Endothelial cell of umbilical vein (primary cell): ENCODE data around the gene MTO1. TPM values are rescaled to one million over a fixed set of nuclear protein-coding genes. Genes with fewer than 3 reads are reported as not detected.

Experiments used
- BruUV-seq: library from RNA; stranded (reverse); fragments of 400-500 nt; replicated peaks from 2 replicates; lab custom pipeline; 2021; lab: Mats Ljungman, UMichigan
- CTCF ChIA-PET: fragments of 300-600, 350-600 bp; sonication (Branson Sonifier 250); formaldehyde crosslinking; loops from one replicate; lab custom pipeline; 2021; ENCODE audit warnings: antibody characterized with exemption, inconsistent platforms; lab: Charles Lee
- POLR2A ChIA-PET: fragments of 300-600, 350-600 bp; sonication (Branson Sonifier 250); formaldehyde crosslinking; loops from one replicate; lab custom pipeline; 2021; ENCODE audit warnings: antibody characterized with exemption, inconsistent platforms; lab: Charles Lee
- DNase-seq: peaks from one replicate; pipeline ENCODE4 v3.0.0-alpha.2; 2011; ENCODE audit warnings: low read depth, low spot score
- FAIRE-seq: peaks from 2 replicates; lab custom pipeline; 2011; peaks lifted over from hg19 to GRCh38; lab: Jason Lieb, UNC
- H2AFZ ChIP-seq: 2 replicates; pipeline ENCODE4 v1.6.0; 2012; ENCODE audit warnings: low read depth, low read length, control low read depth, inconsistent platforms
- H3K27ac ChIP-seq: 2 replicates; pipeline ENCODE4 v1.5.1; 2011; ENCODE audit warnings: low read depth, mild to moderate bottlenecking, control low read depth, low read length, moderate library complexity; ENCODE audit not compliant: insufficient read depth
- H3K27me3 ChIP-seq, 2 experiments: 2 replicates each; pipeline versions ENCODE4 v1.6.0 to v1.6.1; 2011; ENCODE audit warnings: low read length in 2 of 2, mixed read lengths in 1 of 2; ENCODE audit not compliant: control insufficient read depth in 2 of 2, insufficient read depth in 2 of 2
- H3K36me3 ChIP-seq, 2 experiments: 2 replicates in 1 of 2; 3 replicates in 1 of 2; pipeline ENCODE4 v1.5.1; 2011; ENCODE audit warnings: low read length in 2 of 2, mild to moderate bottlenecking in 1 of 2, moderate library complexity in 1 of 2; ENCODE audit not compliant: control insufficient read depth in 2 of 2, insufficient read depth in 2 of 2; ENCODE audit errors: extremely low read depth in 1 of 2
- H3K4me1 ChIP-seq: 3 replicates; pipeline ENCODE4 v1.5.1; 2011; ENCODE audit warnings: mild to moderate bottlenecking, low read length; ENCODE audit not compliant: control insufficient read depth, insufficient read depth; ENCODE audit errors: extremely low read depth
- H3K4me2 ChIP-seq: 2 replicates; pipeline ENCODE4 v1.6.1; 2011; ENCODE audit warnings: low read length, control low read depth, mixed read lengths; ENCODE audit not compliant: insufficient read depth
- H3K4me3 ChIP-seq, 3 experiments: fragments of 200-600 bp in 1 of 3; sonication (generic), shearing (Covaris generic) in 1 of 3; replicated peaks in 1 of 3; 2 replicates each; pipeline ENCODE4 v1.5.1; 2011 to 2016; ENCODE audit warnings: control low read depth in 3 of 3, low read length in 3 of 3, mild to moderate bottlenecking in 2 of 3, inconsistent platforms in 1 of 3, low read depth in 1 of 3, moderate library complexity in 1 of 3; ENCODE audit not compliant: insufficient read depth in 1 of 3
- H3K79me2 ChIP-seq: 2 replicates; pipeline ENCODE4 v1.6.0; 2012; ENCODE audit warnings: low read length, inconsistent platforms; ENCODE audit not compliant: control insufficient read depth, insufficient read depth
- H3K9ac ChIP-seq: replicated peaks from 2 replicates; pipeline ENCODE3; 2011; ENCODE audit warnings: low read length, control low read depth; ENCODE audit not compliant: insufficient read depth; ENCODE audit errors: extremely low read depth
- H3K9me1 ChIP-seq: replicated peaks from 3 replicates; pipeline ENCODE4 v1.6.0; 2011; ENCODE audit warnings: mild to moderate bottlenecking, low read length; ENCODE audit not compliant: control insufficient read depth, insufficient read depth; ENCODE audit errors: extremely low read depth
- H3K9me3 ChIP-seq: replicated peaks from 2 replicates; pipeline ENCODE4 v1.5.1; 2012; ENCODE audit warnings: low read length, inconsistent platforms; ENCODE audit not compliant: control insufficient read depth, insufficient read depth
- H4K20me1 ChIP-seq: replicated peaks from 2 replicates; pipeline ENCODE3; 2011; ENCODE audit warnings: mild to moderate bottlenecking, low read length; ENCODE audit not compliant: control insufficient read depth, insufficient read depth; ENCODE audit errors: extremely low read depth
- FOS ChIP-seq: IDR thresholded peaks from 2 replicates; pipeline ENCODE4 v1.6.1; 2011; ENCODE audit warnings: mild to moderate bottlenecking, low read length, moderate library complexity, borderline replicate concordance; ENCODE audit not compliant: insufficient read depth
- JUN ChIP-seq: IDR thresholded peaks from 2 replicates; pipeline ENCODE4 v1.6.1; 2011; ENCODE audit warnings: borderline replicate concordance, low read depth; ENCODE audit not compliant: insufficient read length, insufficient read depth
- POLR2A ChIP-seq: IDR thresholded peaks from 2 replicates; pipeline ENCODE4 v1.6.1; 2012; ENCODE audit warnings: low read depth, mild to moderate bottlenecking, control low read depth, low read length
- POLR2AphosphoS5 ChIP-seq: IDR thresholded peaks from 2 replicates; pipeline ENCODE4 v1.6.1; 2012; ENCODE audit warnings: low read depth, mild to moderate bottlenecking, control low read depth, low read length, moderate library complexity; ENCODE audit not compliant: insufficient read depth
- dilution Hi-C: fragments of 300-500 bp; cut with MboI; formaldehyde crosslinking; loops from one replicate; pipeline ENCODE4 v1.15.0; 2019; ENCODE audit warnings: low sequenced_read_pairs; ENCODE audit not compliant: extremely low pct_ligation_motif_present
- intact Hi-C: fragments of 100-400 bp; cut with micrococcal nuclease; formaldehyde crosslinking; loops from one replicate; pipeline ENCODE4 v1.10.0; 2022
- polyA plus RNA-seq, 4 experiments: library from polyadenylated mRNA; depleted of rRNA in 3 of 4; stranded (reverse) in 3 of 4; unstranded in 1 of 4; fragments of >200 nt; gene quantifications; 2 replicates each; pipeline versions ENCODE4 v1.2.1 to v1.2.3, GENCODE V29; 2011 to 2012; ENCODE audit warnings: missing spikeins in 1 of 4
- total RNA-seq: library from RNA; stranded (reverse); gene quantifications from 2 replicates; pipeline ENCODE4 v1.2.3, GENCODE V29; 2021
- TF ChIP-seq, protein P1 (sequence below), 2 donors: IDR thresholded peaks; 1 replicate in 1 of 2; 2 replicates in 1 of 2; pipeline ENCODE4 v1.5.1; 2011; ENCODE audit warnings: low read length in 2 of 2, mild to moderate bottlenecking in 2 of 2, moderate library complexity in 2 of 2, control low read depth in 1 of 2, inconsistent platforms in 1 of 2, low read depth in 1 of 2; ENCODE audit not compliant: insufficient read depth in 1 of 2; ENCODE audit errors: extremely low read depth in 1 of 2
- TF ChIP-seq, protein P2 (sequence below): IDR thresholded peaks from 2 replicates; pipeline ENCODE4 v1.6.1; 2011; ENCODE audit not compliant: insufficient read depth, insufficient read length

MTO1 gene
- total and polyA plus RNA-seq, 2 donors (not counting 3 experiments of a cell fraction or from before 2014, with no cell fraction given): 12.6 to 24.8 TPM

DNA sequence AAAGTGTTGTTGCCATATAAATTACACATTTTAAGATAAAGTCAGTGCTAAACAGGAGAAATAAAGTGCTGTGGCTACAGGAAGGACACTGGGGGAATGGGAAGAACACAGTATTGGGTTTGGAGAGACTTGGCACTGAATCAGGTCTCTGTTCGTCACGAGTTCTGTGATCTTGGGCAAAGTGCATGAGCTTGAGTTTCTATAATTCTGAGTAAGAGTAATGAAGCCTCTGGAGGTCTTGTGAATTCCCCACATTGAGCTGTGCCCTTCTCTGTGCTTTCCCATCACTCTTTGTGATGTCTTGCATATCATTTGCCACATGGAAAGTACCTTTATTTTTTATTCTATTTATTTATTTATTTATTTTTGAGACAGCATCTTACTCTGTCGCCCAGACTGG lies 76.1 kb downstream of the MTO1 start:
- Histone ChIP-seq H3K27ac (no peak overlapping the region), H3K27me3 (no peaks in the 10 kb centered on the region), H2AFZ (no peak overlapping the region), H3K4me3 (no peak overlapping the region), H3K4me2 (no peak overlapping the region), H4K20me1 (no peaks in the 10 kb centered on the region), H3K9ac (no peak overlapping the region), H3K4me1 (no peaks in the 10 kb centered on the region), H3K9me1 (no peaks in the 10 kb centered on the region), H3K9me3 (no peaks in the 10 kb centered on the region), H3K36me3 (no peaks in the 10 kb centered on the region), H3K79me2 (no peaks in the 10 kb centered on the region)
- POLR2A ChIA-PET: no interaction called here
- dilution Hi-C loops: no loop called here
- intact Hi-C loops: no loop called here
- no TSS peak for BruUV-seq
- DNase-seq: no peak
- CTCF ChIA-PET: interaction anchor here (1.4 kb wide), 1 partner anchor 11 kb away, joined by 5 read pairs; no protein-coding TSS in a partner anchor
- FAIRE-seq: no peak
- no peak for TF ChIP-seq JUN
- TF ChIP-seq POLR2A: no peak
- no peak for TF ChIP-seq POLR2AphosphoS5
- no peak for TF ChIP-seq FOS
- TF ChIP-seq, protein P1, sequence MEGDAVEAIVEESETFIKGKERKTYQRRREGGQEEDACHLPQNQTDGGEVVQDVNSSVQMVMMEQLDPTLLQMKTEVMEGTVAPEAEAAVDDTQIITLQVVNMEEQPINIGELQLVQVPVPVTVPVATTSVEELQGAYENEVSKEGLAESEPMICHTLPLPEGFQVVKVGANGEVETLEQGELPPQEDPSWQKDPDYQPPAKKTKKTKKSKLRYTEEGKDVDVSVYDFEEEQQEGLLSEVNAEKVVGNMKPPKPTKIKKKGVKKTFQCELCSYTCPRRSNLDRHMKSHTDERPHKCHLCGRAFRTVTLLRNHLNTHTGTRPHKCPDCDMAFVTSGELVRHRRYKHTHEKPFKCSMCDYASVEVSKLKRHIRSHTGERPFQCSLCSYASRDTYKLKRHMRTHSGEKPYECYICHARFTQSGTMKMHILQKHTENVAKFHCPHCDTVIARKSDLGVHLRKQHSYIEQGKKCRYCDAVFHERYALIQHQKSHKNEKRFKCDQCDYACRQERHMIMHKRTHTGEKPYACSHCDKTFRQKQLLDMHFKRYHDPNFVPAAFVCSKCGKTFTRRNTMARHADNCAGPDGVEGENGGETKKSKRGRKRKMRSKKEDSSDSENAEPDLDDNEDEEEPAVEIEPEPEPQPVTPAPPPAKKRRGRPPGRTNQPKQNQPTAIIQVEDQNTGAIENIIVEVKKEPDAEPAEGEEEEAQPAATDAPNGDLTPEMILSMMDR (IDR thresholded peaks at IDR 0.05; ENCODE audit: extremely low read depth in 1 of 2, insufficient read depth in 1 of 2, low read depth in 1 of 2, low read length in 2 of 2): no peak
- TF ChIP-seq, protein P2, sequence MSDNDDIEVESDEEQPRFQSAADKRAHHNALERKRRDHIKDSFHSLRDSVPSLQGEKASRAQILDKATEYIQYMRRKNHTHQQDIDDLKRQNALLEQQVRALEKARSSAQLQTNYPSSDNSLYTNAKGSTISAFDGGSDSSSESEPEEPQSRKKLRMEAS: no peak
